Measurements from ENCODE around the gene MAPK9.

Gene MAPK9

GRCh38 chr5:180281706-180282105, 10.2 kb downstream of the MAPK9 start:
- WGBS (ENCODE audit: insufficient coverage, insufficient read length): no CpG with 5 or more reads among the region's 10 CpGs
- H3K9me3 ChIP-seq (ENCODE audit: control insufficient read depth, insufficient read depth, low read length): no peaks in the 10 kb centered on the region
- no peak for DNase-seq (ENCODE audit: low read depth, low spot score)
- no peak overlapping the region for H3K4me3 ChIP-seq (ENCODE audit: low read length)
- no peaks in the 10 kb centered on the region for H3K27me3 ChIP-seq (ENCODE audit: control insufficient read depth, insufficient read depth, low read length)
- H3K27ac ChIP-seq (ENCODE audit: low read length): no peak overlapping the region
- no peaks in the 10 kb centered on the region for H3K4me1 ChIP-seq (ENCODE audit: control insufficient read depth, insufficient read depth, low read length)
- peaks cover 7% of the 10 kb centered on the region; the same call in 1 of the 2 replicates for H3K36me3 ChIP-seq (ENCODE audit: control insufficient read depth, insufficient read depth, low read length)

GRCh38 chr5:180274695-180275094, 17.2 kb downstream of the MAPK9 start:
- Histone ChIP-seq H3K4me3 (ENCODE audit: low read length) (no peak overlapping the region), H3K36me3 (ENCODE audit: control insufficient read depth, insufficient read depth, low read length) (peaks cover 5% of the 10 kb centered on the region; the same call in 1 of the 2 replicates), H3K27me3 (ENCODE audit: control insufficient read depth, insufficient read depth, low read length) (no peaks in the 10 kb centered on the region), H3K27ac (ENCODE audit: low read length) (no peak overlapping the region), H3K9me3 (ENCODE audit: control insufficient read depth, insufficient read depth, low read length) (no peaks in the 10 kb centered on the region), H3K4me1 (ENCODE audit: control insufficient read depth, insufficient read depth, low read length) (no peaks in the 10 kb centered on the region)
- DNase-seq (ENCODE audit: low read depth, low spot score): no peak
- no CpG with 5 or more reads among the region's 1 CpG for WGBS (ENCODE audit: insufficient coverage, insufficient read length)

GRCh38 chr5:180271221-180271620, 20.7 kb downstream of the MAPK9 start:
- Histone ChIP-seq H3K27ac (ENCODE audit: low read length) (no peak overlapping the region), H3K4me1 (ENCODE audit: control insufficient read depth, insufficient read depth, low read length) (no peaks in the 10 kb centered on the region), H3K9me3 (ENCODE audit: control insufficient read depth, insufficient read depth, low read length) (no peaks in the 10 kb centered on the region), H3K36me3 (ENCODE audit: control insufficient read depth, insufficient read depth, low read length) (no peaks in the 10 kb centered on the region), H3K4me3 (ENCODE audit: low read length) (no peak overlapping the region), H3K27me3 (ENCODE audit: control insufficient read depth, insufficient read depth, low read length) (no peaks in the 10 kb centered on the region)
- DNase-seq (ENCODE audit: low read depth, low spot score): no peak
- WGBS (ENCODE audit: insufficient coverage, insufficient read length): no CpG with 5 or more reads among the region's 7 CpGs

GRCh38 chr5:180259260-180259611, 32.6 kb downstream of the MAPK9 start:
- H3K4me1 ChIP-seq (ENCODE audit: control insufficient read depth, insufficient read depth, low read length): no peaks in the 10 kb centered on the region
- peaks cover 24% of the 10 kb centered on the region for H3K9me3 ChIP-seq (ENCODE audit: control insufficient read depth, insufficient read depth, low read length)
- H3K36me3 ChIP-seq (ENCODE audit: control insufficient read depth, insufficient read depth, low read length): peaks cover 31% of the 10 kb centered on the region
- no CpG with 5 or more reads among the region's 3 CpGs for WGBS (ENCODE audit: insufficient coverage, insufficient read length)
- no peaks in the 10 kb centered on the region for H3K27me3 ChIP-seq (ENCODE audit: control insufficient read depth, insufficient read depth, low read length)
- H3K4me3 ChIP-seq (ENCODE audit: low read length): no peak overlapping the region
- no peak for DNase-seq (ENCODE audit: low read depth, low spot score)
- H3K27ac ChIP-seq (ENCODE audit: low read length): no peak overlapping the region

GRCh38 chr5:180253036-180253824, 38.7 kb downstream of the MAPK9 start:
- no peak for DNase-seq (ENCODE audit: low read depth, low spot score)
- no peak overlapping the region for H3K4me3 ChIP-seq (ENCODE audit: low read length)
- no CpG with 5 or more reads among the region's 24 CpGs for WGBS (ENCODE audit: insufficient coverage, insufficient read length)
- H3K27ac ChIP-seq (ENCODE audit: low read length): no peak overlapping the region
- no peaks in the 10 kb centered on the region for H3K4me1 ChIP-seq (ENCODE audit: control insufficient read depth, insufficient read depth, low read length)
- H3K9me3 ChIP-seq (ENCODE audit: control insufficient read depth, insufficient read depth, low read length): peaks cover 25% of the 10 kb centered on the region
- peaks cover 19% of the 10 kb centered on the region for H3K36me3 ChIP-seq (ENCODE audit: control insufficient read depth, insufficient read depth, low read length)
- H3K27me3 ChIP-seq (ENCODE audit: control insufficient read depth, insufficient read depth, low read length): no peaks in the 10 kb centered on the region

GRCh38 chr5:180251887-180252286, 40.0 kb downstream of the MAPK9 start:
- no peak overlapping the region for H3K4me3 ChIP-seq (ENCODE audit: low read length)
- DNase-seq (ENCODE audit: low read depth, low spot score): no peak
- H3K27me3 ChIP-seq (ENCODE audit: control insufficient read depth, insufficient read depth, low read length): no peaks in the 10 kb centered on the region
- no peak overlapping the region for H3K27ac ChIP-seq (ENCODE audit: low read length)
- H3K9me3 ChIP-seq (ENCODE audit: control insufficient read depth, insufficient read depth, low read length): peaks cover 20% of the 10 kb centered on the region
- WGBS (ENCODE audit: insufficient coverage, insufficient read length): no CpG with 5 or more reads among the region's 7 CpGs
- peaks cover 17% of the 10 kb centered on the region for H3K36me3 ChIP-seq (ENCODE audit: control insufficient read depth, insufficient read depth, low read length)
- no peaks in the 10 kb centered on the region for H3K4me1 ChIP-seq (ENCODE audit: control insufficient read depth, insufficient read depth, low read length)

GRCh38 chr5:180251141-180251540, 40.7 kb downstream of the MAPK9 start:
- H3K27me3 ChIP-seq (ENCODE audit: control insufficient read depth, insufficient read depth, low read length): no peaks in the 10 kb centered on the region
- H3K27ac ChIP-seq (ENCODE audit: low read length): no peak overlapping the region
- DNase-seq (ENCODE audit: low read depth, low spot score): no peak
- peaks cover 13% of the 10 kb centered on the region for H3K36me3 ChIP-seq (ENCODE audit: control insufficient read depth, insufficient read depth, low read length)
- peaks cover 17% of the 10 kb centered on the region for H3K9me3 ChIP-seq (ENCODE audit: control insufficient read depth, insufficient read depth, low read length)
- no peak overlapping the region for H3K4me3 ChIP-seq (ENCODE audit: low read length)
- WGBS (ENCODE audit: insufficient coverage, insufficient read length): no CpG with 5 or more reads among the region's 9 CpGs
- H3K4me1 ChIP-seq (ENCODE audit: control insufficient read depth, insufficient read depth, low read length): no peaks in the 10 kb centered on the region

- no CpG with 5 or more reads among the region's 4 CpGs for WGBS (ENCODE audit: insufficient coverage, insufficient read length)
- Histone ChIP-seq H3K9me3 (ENCODE audit: control insufficient read depth, insufficient read depth, low read length) (peaks cover 17% of the 10 kb centered on the region), H3K27me3 (ENCODE audit: control insufficient read depth, insufficient read depth, low read length) (no peaks in the 10 kb centered on the region), H3K4me3 (ENCODE audit: low read length) (no peak overlapping the region), H3K4me1 (ENCODE audit: control insufficient read depth, insufficient read depth, low read length) (no peaks in the 10 kb centered on the region), H3K27ac (ENCODE audit: low read length) (no peak overlapping the region), H3K36me3 (ENCODE audit: control insufficient read depth, insufficient read depth, low read length) (peaks cover 13% of the 10 kb centered on the region)
- DNase-seq (ENCODE audit: low read depth, low spot score): no peak
Measured at GRCh38 chr5:180250329-180250728, 41.6 kb downstream of the MAPK9 start.

GRCh38 chr5:180241600-180241999, 50.3 kb downstream of the MAPK9 start:
- Histone ChIP-seq H3K36me3 (ENCODE audit: control insufficient read depth, insufficient read depth, low read length) (peaks cover 7% of the 10 kb centered on the region), H3K4me1 (ENCODE audit: control insufficient read depth, insufficient read depth, low read length) (no peaks in the 10 kb centered on the region), H3K27me3 (ENCODE audit: control insufficient read depth, insufficient read depth, low read length) (no peaks in the 10 kb centered on the region), H3K27ac (ENCODE audit: low read length) (no peak overlapping the region), H3K9me3 (ENCODE audit: control insufficient read depth, insufficient read depth, low read length) (no peaks in the 10 kb centered on the region), H3K4me3 (ENCODE audit: low read length) (no peak overlapping the region)
- no CpG with 5 or more reads among the region's 5 CpGs for WGBS (ENCODE audit: insufficient coverage, insufficient read length)
- no peak for DNase-seq (ENCODE audit: low read depth, low spot score)

- Histone ChIP-seq H3K36me3 (ENCODE audit: control insufficient read depth, insufficient read depth, low read length) (peaks cover 9% of the 10 kb centered on the region), H3K4me3 (ENCODE audit: low read length) (no peak overlapping the region), H3K27me3 (ENCODE audit: control insufficient read depth, insufficient read depth, low read length) (no peaks in the 10 kb centered on the region), H3K4me1 (ENCODE audit: control insufficient read depth, insufficient read depth, low read length) (no peaks in the 10 kb centered on the region; the same call in 1 of the 2 replicates), H3K9me3 (ENCODE audit: control insufficient read depth, insufficient read depth, low read length) (no peaks in the 10 kb centered on the region), H3K27ac (ENCODE audit: low read length) (no peak overlapping the region)
- no peak for DNase-seq (ENCODE audit: low read depth, low spot score)
- WGBS (ENCODE audit: insufficient coverage, insufficient read length): no CpG with 5 or more reads among the region's 2 CpGs
Measured at GRCh38 chr5:180238631-180239030, 53.3 kb downstream of the MAPK9 start.

- H3K36me3 ChIP-seq (ENCODE audit: control insufficient read depth, insufficient read depth, low read length): peaks cover 7% of the 10 kb centered on the region; the same call in 1 of the 2 replicates
- no peak for DNase-seq (ENCODE audit: low read depth, low spot score)
- H3K9me3 ChIP-seq (ENCODE audit: control insufficient read depth, insufficient read depth, low read length): no peaks in the 10 kb centered on the region
- H3K4me1 ChIP-seq (ENCODE audit: control insufficient read depth, insufficient read depth, low read length): no peaks in the 10 kb centered on the region; the same call in 1 of the 2 replicates
- no peak overlapping the region for H3K27ac ChIP-seq (ENCODE audit: low read length)
- no peaks in the 10 kb centered on the region for H3K27me3 ChIP-seq (ENCODE audit: control insufficient read depth, insufficient read depth, low read length)
- no CpG with 5 or more reads among the region's 1 CpG for WGBS (ENCODE audit: insufficient coverage, insufficient read length)
- H3K4me3 ChIP-seq (ENCODE audit: low read length): no peak overlapping the region
Measured at GRCh38 chr5:180235846-180236245, 56.0 kb downstream of the MAPK9 start.
